Measurements from ENCODE around the gene LRRC8E.
"Not testable (repeated sequence)": the region's sequence is repeated elsewhere in the genome, so short reads cannot be mapped to it uniquely, and the experiment has no call there.

DNA sequence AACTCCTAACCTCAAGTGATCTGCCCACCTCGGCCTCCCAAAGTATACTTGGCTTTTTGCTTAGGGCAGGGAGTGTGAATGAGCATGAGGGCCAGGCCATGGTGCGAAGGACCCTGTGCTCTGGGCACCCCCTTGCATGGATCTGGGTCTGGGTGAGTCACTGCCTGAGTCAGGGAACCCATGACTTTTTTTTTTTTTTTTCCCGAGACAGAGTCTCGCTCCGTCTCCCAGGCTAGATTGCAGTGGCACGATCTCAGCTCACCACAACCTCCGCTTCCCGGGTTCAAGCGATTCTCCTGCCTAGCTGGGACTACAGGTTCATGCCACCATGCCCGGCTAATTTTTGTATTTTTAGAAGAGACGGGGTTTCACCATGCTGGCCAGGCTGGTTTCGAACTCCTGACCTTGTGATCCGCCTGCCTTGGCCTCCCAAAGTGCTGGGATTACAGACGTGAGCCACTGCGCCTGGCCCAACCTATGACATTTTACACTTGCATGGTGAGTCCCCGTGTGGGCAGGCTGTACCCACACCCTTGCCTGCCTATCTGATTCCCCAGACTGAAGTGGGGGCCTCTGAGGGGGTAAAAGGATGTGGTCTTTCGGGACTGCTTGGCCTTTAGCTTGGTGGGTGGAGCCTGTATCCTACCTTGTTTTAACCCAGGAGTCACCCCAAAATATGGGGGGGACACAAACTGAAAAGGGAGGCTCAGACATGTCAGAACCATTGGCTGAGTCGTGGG is 5.2 kb downstream of the LRRC8E start:
- not testable (repeated sequence) for TF ChIP-seq POLR2A (IDR thresholded peaks at IDR 0.05); POLR2AphosphoS5 (IDR thresholded peaks at IDR 0.05); EP300 (IDR thresholded peaks at IDR 0.05; ENCODE audit: low read depth)
- TF ChIP-seq, protein P1, sequence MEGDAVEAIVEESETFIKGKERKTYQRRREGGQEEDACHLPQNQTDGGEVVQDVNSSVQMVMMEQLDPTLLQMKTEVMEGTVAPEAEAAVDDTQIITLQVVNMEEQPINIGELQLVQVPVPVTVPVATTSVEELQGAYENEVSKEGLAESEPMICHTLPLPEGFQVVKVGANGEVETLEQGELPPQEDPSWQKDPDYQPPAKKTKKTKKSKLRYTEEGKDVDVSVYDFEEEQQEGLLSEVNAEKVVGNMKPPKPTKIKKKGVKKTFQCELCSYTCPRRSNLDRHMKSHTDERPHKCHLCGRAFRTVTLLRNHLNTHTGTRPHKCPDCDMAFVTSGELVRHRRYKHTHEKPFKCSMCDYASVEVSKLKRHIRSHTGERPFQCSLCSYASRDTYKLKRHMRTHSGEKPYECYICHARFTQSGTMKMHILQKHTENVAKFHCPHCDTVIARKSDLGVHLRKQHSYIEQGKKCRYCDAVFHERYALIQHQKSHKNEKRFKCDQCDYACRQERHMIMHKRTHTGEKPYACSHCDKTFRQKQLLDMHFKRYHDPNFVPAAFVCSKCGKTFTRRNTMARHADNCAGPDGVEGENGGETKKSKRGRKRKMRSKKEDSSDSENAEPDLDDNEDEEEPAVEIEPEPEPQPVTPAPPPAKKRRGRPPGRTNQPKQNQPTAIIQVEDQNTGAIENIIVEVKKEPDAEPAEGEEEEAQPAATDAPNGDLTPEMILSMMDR (IDR thresholded peaks at IDR 0.05) = not testable (repeated sequence)
